Caco-2 (cell line): Measurements from ENCODE around the gene CPE. TPM values are rescaled to one million over a fixed set of nuclear protein-coding genes. Genes with fewer than 3 reads are reported as not detected.

ENCODE experiments used
- BruUV-seq: library from RNA; stranded (reverse); fragments of 400-500 nt; replicated peaks from 2 replicates; lab custom pipeline; 2021; lab: Mats Ljungman, UMichigan
- CTCF ChIA-PET: fragments of 300-600 bp; sonication (Branson Sonifier 250); formaldehyde crosslinking; loops from one replicate; lab custom pipeline; 2022; ENCODE audit warnings: antibody characterized with exemption; lab: Charles Lee
- POLR2A ChIA-PET: fragments of 300-600 bp; sonication (Branson Sonifier 250); formaldehyde crosslinking; loops from one replicate; lab custom pipeline; 2022; ENCODE audit warnings: antibody characterized with exemption; lab: Charles Lee
- DNase-seq, 2 experiments: peaks; one replicate each; pipeline versions ENCODE4 v3.0.0 to v3.0.0-alpha.2; 2020 to 2022
- H3K27me3 ChIP-seq: replicated peaks from 2 replicates; pipeline ENCODE4 v1.6.0; 2011; ENCODE audit warnings: low read length; ENCODE audit not compliant: control insufficient read depth, insufficient read depth
- H3K36me3 ChIP-seq: 2 replicates; pipeline ENCODE4 v1.5.1; 2011; ENCODE audit warnings: low read length; ENCODE audit not compliant: control insufficient read depth, insufficient read depth
- H3K4me1 ChIP-seq: fragments of 250-450 bp; sonication (Bioruptor Pico); 2 replicates; pipeline ENCODE4 v1.5.1; 2020; ENCODE audit warnings: mild to moderate bottlenecking
- H3K4me3 ChIP-seq: 2 replicates; pipeline ENCODE4 v1.5.1; 2011; ENCODE audit warnings: low read depth, mild to moderate bottlenecking, control low read depth, low read length
- H3K9me3 ChIP-seq: fragments of 250-450 bp; sonication (Bioruptor Pico); 2 replicates; pipeline ENCODE4 v1.5.1; 2020; ENCODE audit warnings: mild to moderate bottlenecking, moderate library complexity
- H3K27ac Mint-ChIP-seq: one replicate; pipeline ENCODE4 v1.8.0; 2022; ENCODE audit warnings: mixed read lengths; ENCODE audit not compliant: unreplicated experiment
- H3K27me3 Mint-ChIP-seq: one replicate; pipeline ENCODE4 v1.8.0; 2022; ENCODE audit warnings: mixed read lengths; ENCODE audit not compliant: insufficient read depth, unreplicated experiment
- H3K36me3 Mint-ChIP-seq: one replicate; pipeline ENCODE4 v1.8.0; 2022; ENCODE audit warnings: mild to moderate bottlenecking, mixed read lengths; ENCODE audit not compliant: insufficient read depth, unreplicated experiment
- H3K4me1 Mint-ChIP-seq: one replicate; pipeline ENCODE4 v1.8.0; 2022; ENCODE audit warnings: low read depth, mixed read lengths; ENCODE audit not compliant: unreplicated experiment
- H3K4me3 Mint-ChIP-seq: one replicate; pipeline ENCODE4 v1.8.0; 2022; ENCODE audit warnings: mild to moderate bottlenecking, moderate library complexity, mixed read lengths; ENCODE audit not compliant: unreplicated experiment
- H3K9me3 Mint-ChIP-seq: one replicate; pipeline ENCODE4 v1.8.0; 2022; ENCODE audit warnings: mixed read lengths; ENCODE audit not compliant: unreplicated experiment
- CTCF ChIP-seq, 2 experiments: fragments of 200-600 bp in 1 of 2; IDR thresholded peaks; 1 replicate in 1 of 2; 2 replicates in 1 of 2; pipeline versions ENCODE4 v1.5.1 to v1.8.0; 2011 to 2022; ENCODE audit warnings: antibody characterized with exemption in 1 of 2, control low read depth in 1 of 2, inconsistent platforms in 1 of 2, low read depth in 1 of 2, low read length in 1 of 2, mild to moderate bottlenecking in 1 of 2, moderate library complexity in 1 of 2; ENCODE audit not compliant: insufficient read depth in 1 of 2, severe bottlenecking in 1 of 2, unreplicated experiment in 1 of 2
- intact Hi-C: fragments of 100-400 bp; cut with micrococcal nuclease; formaldehyde crosslinking; loops from one replicate; pipeline ENCODE4 v1.10.0; 2022; ENCODE audit not compliant: unreplicated experiment
- total RNA-seq: library from RNA; stranded (reverse); gene quantifications from 2 replicates; pipeline ENCODE4 v1.2.3, GENCODE V29; 2022

CPE gene
- total RNA-seq, 1 experiment from 2014 or later: 5.9 TPM

DNA sequence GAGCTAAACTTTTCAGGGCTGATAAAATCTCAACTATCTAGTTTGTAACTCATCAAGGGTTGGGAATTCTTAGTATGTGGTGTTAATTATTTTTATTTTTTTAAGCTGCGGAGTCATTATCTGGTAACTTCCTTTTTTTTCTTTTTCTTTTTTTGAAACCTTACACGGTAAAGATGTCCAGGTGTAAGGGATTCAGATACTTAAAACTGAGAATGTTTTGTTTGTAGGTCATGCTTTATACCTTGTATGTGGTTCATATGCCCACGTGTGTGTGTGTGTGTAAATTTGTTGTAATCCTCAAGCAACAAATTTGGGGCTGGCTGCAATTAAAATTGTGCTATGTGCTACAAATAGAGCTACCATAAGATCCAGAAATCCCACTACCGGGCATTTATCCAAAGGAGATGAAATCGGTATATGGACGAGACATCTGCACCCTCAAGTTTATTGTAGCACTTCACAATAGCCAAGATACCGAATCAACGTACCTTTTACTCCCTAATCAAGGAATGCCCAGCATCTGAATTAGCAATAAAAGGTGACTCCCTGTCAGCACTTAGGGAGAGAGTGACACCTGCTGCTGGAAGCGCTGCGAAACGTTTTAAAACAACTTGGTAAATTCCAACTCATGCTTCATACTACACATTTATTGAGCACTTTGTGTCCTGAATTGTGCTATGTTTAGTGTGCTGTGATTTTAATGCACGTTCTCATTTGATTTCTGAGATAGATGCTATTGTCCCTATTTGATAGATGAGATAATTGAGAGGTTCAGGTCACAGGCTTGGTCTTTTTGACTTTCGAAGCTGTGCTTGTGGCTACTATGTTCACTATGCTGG lies 35.2 kb upstream of the CPE start:
- H3K36me3 Mint-ChIP-seq: peaks cover 37% of the 10 kb centered on the region
- DNase-seq: peak in 1 of 2 experiments; percentile 32
- TF ChIP-seq CTCF (IDR thresholded peaks at IDR 0.05; ENCODE audit: insufficient read depth in 1 of 2, low read depth in 1 of 2, low read length in 1 of 2, severe bottlenecking in 1 of 2, unreplicated experiment in 1 of 2): peak; percentile 38 to 45
- H3K4me1 Mint-ChIP-seq: no peaks in the 10 kb centered on the region
- Histone ChIP-seq H3K27me3 (no peaks in the 10 kb centered on the region), H3K4me1 (no peaks in the 10 kb centered on the region), H3K9me3 (no peaks in the 10 kb centered on the region), H3K36me3 (no peaks in the 10 kb centered on the region), H3K4me3 (no peak overlapping the region)
- BruUV-seq: no TSS peak
- no peak overlapping the region for H3K4me3 Mint-ChIP-seq
- H3K9me3 Mint-ChIP-seq: no peaks in the 10 kb centered on the region
- H3K27me3 Mint-ChIP-seq: no peaks in the 10 kb centered on the region
- intact Hi-C loops: loop anchor here (1.0 to 5.0 kb wide), 2 partner anchors 136 to 212 kb away; partner anchors contain the start of gene KLHL2
- ChIA-PET CTCF (interaction anchor here (0.7 to 2.3 kb wide), 6 partner anchors 16 to 213 kb away, joined by 3 to 11 read pairs (median 3); partner anchors contain the start of gene MSMO1), POLR2A (interaction anchor here (0.7 to 2.0 kb wide), 2 partner anchors 16 to 815 kb away, joined by 6 to 7 read pairs; partner anchors contain the start of gene MSMO1)
- no peak overlapping the region for H3K27ac Mint-ChIP-seq

DNA sequence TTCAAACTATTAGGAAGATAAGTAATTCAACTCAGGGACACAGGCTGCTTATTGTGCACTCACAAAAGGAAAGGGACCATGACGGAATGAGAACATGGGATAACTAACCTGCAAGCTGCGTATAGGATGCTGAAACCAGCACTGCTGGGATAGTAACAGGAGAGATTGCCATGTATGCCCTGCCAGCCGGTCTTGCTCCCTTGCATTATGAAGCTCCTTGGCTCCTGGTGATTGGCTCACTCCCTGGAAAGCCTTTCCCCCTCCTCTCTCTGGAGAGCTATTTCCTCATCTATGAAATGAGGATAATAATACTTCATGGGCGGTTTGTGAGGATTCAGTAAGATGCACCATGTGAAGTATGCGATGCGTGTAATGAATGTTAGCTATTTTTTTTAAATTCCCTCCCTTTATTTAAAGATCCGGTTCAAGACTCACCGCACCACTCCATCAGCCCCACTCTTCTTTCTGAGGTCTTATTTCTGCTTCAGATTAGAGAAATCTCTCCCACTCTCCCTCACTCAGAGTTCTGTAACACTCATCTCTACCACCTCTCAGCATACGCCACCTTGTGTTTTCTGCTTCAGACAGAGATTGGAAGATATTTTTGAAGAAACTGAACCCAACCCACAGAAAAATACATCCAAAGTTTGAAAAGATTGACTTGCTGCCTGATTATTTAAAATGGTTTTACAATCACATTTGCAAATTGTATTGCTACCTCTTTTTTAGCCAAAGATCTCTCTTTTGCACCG lies 33.0 kb upstream of the CPE start:
- Mint-ChIP-seq H3K27ac (no peak overlapping the region), H3K27me3 (no peaks in the 10 kb centered on the region), H3K36me3 (peaks cover 25% of the 10 kb centered on the region), H3K4me3 (no peak overlapping the region), H3K9me3 (no peaks in the 10 kb centered on the region), H3K4me1 (no peaks in the 10 kb centered on the region)
- peak in 1 of 2 experiments; percentile 40 for TF ChIP-seq CTCF (IDR thresholded peaks at IDR 0.05; ENCODE audit: insufficient read depth in 1 of 2, low read depth in 1 of 2, low read length in 1 of 2, severe bottlenecking in 1 of 2, unreplicated experiment in 1 of 2)
- no TSS peak for BruUV-seq
- POLR2A ChIA-PET: no interaction called here
- no peaks in the 10 kb centered on the region for H3K9me3 ChIP-seq
- no peaks in the 10 kb centered on the region for H3K4me1 ChIP-seq
- DNase-seq: no peak
- CTCF ChIA-PET: interaction anchor here (1.4 to 2.3 kb wide), 2 partner anchors 133 to 215 kb away, joined by 6 to 11 read pairs; no protein-coding TSS in a partner anchor
- no peak overlapping the region for H3K4me3 ChIP-seq
- H3K27me3 ChIP-seq: no peaks in the 10 kb centered on the region
- intact Hi-C loops: no loop called here
- H3K36me3 ChIP-seq: no peaks in the 10 kb centered on the region
